ENCODE data around the gene SLC25A33.
"Not testable (repeated sequence)": the region's sequence is repeated elsewhere in the genome, so short reads cannot be mapped to it uniquely, and the experiment has no call there.

SLC25A33 gene

GRCh38 chr1:9602794-9603167, 63.5 kb downstream of the SLC25A33 start:
- DNase-seq, result no peak

DNA sequence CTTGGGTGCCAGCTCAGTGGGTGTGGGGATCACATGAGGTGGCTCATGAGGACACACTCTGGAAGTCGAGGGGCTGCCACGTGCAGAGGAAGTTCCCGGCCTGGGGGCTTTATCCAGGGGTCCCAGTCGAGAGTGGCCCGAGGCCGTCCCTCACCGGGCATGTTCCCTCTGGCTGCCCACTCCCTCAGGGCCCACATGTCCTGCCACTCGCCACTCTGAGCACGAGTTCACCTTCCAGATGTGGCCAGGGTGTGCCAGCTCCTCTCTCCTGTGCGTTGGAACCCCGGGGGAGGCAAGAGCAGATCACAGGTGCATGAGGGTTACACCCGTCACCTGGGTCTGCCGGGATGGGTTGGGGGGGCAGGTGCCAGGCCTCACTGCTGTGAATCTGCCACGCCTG, 64.0 kb downstream of the SLC25A33 start:
- DNase-seq, result no peak

DNA sequence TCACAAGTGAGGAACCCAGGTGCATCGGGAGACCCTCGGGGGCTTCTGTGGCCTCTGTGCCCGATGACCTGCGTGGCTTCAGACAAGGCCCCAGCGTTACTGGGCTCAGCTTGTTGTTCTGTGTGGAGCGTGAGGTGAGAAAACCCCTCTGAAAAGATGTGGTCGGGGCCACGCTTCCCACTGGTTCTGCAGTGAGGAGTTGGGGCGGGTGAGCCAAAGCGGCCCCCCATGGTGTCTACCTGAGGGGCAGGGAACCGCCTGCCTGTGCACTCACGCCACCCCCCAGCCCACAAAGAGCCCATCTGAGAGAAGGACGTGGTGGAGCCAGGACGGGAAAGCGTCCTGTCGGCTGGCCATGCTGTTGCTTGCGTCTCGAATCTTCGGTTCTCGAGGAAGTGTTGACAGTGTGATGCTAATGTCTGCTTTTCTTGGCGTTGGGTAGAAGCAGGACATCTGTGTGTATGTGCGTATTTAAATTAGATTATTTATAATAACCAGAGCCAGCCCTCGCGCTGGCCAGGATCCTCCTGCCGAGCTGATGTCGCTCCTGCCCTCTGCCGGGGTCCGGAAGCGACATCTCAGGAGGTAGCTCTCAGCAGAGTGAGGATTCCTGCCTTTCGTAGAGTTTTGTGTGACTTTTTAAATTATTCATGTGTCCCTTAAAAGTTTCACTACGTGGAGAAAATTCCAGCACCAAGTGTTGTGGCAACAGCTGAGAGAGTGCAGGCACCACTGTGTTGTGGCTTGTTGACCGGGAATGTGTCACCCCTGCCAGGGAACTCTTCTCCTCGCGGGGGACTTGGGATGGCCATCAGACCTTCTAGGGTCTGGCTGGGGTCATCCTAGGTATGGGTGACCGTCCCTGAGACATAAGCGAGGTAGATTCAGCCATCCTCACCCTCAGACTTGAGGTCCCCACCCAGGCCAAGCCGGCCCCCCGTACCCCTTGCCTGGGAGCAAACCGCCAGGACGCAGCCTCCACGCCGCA, 64.8 kb downstream of the SLC25A33 start:
- no peak for DNase-seq

DNA sequence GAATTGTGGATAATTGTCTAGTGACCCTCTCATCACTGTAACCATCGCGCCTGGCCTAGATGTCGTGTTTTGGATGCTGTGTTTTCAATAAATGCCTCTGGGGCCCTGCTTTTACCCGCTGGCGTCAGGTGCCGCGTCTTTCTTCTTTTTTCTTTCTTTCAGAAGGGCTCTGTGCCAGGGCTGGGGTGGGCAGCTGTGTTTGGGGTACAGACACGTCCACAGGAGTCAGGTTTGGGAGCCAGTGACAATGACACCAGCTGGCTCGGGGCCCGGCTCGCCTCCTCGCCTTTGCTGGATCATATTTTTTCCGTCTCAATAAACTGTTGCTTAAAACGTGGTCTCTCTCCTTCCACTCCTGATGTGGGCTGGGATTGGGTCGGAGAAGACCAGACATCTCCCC, 65.6 kb downstream of the SLC25A33 start:
- no peak for DNase-seq

DNA sequence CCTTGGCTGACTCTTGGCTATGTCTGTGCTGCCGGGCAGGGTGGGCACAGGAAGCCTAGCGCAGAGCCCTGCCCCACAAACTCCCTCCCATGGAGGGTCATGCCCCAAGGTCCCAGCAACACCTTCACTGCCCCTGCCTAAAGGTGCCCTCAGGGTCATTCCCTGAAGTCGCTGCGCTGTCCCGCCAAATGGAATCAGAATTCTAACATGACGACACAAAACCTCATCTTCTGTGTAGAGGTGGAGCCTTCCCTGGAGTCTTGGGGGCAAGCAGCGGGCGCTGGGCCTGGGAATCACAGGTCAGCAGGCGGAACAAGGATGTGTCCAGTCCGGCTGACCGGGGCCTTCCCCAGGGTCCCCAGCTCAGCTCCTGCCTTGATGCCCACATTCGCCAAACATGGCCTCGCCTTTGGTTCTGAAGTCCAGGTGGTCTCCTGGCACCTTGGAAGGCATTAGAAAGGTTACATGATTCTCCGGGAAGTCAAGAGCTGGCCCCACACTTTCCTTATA, 66.7 kb downstream of the SLC25A33 start:
- DNase-seq, result no peak

DNA sequence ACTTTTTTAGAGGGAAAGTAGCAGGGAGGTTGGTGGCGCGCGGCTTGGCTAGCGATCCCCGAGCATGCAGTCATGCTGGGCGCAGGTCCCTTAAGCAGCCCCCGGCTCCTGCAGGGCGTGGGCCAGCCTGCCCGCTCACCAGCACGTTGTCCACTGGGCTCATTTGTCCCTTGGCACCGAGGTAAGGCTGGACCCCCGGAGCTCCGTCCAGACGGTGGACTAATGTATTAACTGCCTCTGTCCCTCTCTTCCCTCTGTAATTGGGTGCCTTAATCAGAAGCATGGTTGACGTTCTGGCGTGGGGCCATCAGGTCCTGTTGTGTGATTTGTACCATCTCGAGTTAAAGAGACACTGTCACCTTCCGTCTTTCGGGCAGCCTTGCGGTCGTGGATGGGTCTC, 67.2 kb downstream of the SLC25A33 start:
- no peak for DNase-seq

- DNase-seq, result no peak
Measured at GRCh38 chr1:9606948-9607347, 67.7 kb downstream of the SLC25A33 start.

- DNase-seq, result no peak
Measured at GRCh38 chr1:9607352-9607751, 68.1 kb downstream of the SLC25A33 start.

GRCh38 chr1:9609998-9610397, 70.7 kb downstream of the SLC25A33 start:
- no peak for DNase-seq

DNA sequence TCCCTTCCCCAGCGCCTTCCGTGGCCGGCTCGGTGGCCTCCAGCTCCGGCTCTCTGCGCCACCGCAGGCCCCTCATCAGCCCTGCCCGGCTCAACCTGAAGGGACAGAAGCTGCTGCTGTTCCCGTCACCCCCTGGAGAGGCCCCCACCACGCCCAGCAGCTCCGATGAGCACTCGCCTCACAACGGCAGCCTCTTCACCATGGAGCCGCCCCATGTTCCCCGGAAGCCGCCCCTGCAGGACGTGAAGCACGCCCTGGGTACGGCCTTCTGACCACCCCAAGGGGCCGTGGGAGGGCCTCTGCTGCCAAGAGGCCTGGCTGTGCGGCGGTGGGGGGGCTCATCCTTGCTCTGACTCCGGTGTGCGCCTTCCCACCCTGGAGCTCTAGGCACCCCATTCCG, 71.3 kb downstream of the SLC25A33 start:
- no peak for DNase-seq

- no peak for DNase-seq
Measured at GRCh38 chr1:9611716-9612115, 72.5 kb downstream of the SLC25A33 start.

DNA sequence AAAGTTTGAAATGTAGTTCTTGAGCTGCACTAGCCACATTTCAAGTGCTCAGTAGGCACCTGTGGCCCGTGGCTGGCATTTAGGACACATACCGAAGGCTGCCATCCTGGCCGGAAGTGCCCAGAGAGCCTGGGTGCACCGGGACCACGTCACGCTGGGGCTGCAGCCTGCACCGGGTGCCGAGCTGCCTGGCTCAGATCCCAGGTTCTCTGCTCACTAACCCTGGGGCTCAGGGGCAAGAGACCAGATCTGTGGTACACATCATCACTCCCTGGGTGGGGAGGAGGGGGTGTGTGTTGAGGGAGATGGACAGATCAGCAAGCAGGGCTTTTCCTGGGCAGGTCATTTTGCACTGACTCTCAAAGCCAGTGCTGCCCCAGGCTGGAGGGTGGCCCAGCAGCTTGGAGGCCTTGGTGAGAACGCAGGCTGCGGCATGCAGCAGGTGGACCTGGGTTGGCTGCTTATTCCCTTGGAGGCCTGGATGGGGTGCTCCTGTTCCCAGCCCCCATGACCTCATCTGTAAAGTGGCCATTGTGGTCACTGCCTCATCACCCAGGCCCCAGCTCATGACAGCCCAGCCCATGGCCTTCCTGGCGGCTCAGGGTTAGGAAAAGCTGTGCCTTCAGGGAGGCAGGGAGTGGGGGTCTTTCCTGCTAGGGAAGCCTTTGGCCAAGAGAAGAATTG, 73.0 kb downstream of the SLC25A33 start:
- no peak for DNase-seq

GRCh38 chr1:9612871-9613624, 73.8 kb downstream of the SLC25A33 start:
- DNase-seq, result no peak

DNA sequence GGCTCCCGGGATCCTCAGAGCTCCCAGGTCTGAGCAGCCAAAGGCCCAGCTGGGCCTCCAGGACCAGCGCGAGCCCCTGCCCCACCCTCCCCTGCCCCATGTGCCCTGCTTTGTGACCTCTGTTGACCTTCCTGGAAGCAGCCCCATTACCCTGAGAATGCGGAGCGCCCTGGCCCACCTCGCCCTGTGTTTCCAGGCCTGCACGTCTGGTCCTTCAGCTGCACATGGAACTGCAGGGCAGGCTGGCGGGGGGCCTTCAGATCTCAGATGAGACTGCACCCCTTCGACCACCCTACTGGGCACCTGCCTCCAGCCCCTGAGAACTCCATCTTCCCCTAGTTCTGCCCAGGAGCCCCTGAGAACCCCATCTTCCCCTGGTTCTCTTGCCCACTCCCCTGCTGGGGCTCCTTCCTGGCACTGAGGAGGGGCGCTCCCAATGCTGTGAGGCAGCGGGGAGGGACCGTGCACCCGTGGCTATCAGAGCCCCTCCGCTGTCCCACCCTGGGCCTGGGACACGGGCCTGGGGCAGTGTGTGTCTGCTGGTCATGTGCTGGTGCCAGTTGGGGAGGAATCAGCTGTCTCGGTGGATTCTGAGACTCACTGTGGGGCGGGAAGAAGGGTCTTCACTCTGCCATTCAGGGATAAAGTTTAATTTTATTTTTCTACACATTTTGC, 74.5 kb downstream of the SLC25A33 start:
- DNase-seq, result no peak

- peak; percentile 47 for DNase-seq
Measured at GRCh38 chr1:9615316-9616063, 76.2 kb downstream of the SLC25A33 start.

DNA sequence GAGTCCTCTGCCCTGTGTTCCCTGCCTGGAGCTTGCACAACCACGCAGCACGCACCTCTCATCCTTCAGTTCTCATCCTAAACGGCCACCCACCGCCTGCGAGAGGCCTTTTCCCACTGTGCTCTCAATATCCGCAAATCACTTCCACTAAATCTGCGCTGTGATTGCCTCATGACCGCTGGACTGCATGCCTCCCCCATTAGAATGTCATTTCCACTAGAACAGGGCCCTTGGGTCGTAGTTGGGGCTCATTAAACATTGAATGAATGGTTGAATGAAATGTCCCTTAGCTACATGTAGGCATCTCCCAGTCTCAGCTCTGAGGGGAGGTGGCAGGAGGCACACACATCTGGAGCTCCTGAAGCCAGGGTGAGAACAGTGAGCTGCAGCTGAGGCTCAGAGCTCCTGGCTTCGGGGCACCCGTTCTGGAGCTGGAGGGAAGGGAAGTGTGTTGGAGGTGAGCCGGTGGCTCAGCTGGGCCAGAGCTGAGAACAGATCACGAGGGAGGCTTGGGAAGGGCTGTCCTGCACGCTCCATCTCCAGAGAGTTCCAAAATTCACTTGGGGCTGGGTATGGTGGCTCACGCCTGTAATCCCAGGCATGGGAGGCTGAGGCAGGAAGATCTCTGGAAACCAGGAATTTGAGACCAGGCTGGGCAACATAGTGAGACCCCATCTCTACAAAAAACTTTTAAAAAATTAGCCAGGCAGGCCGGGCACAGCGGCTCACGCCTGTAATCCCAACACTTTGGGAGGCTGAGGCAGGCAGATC, 79.8 kb downstream of the SLC25A33 start:
- DNase-seq, result no peak

DNA sequence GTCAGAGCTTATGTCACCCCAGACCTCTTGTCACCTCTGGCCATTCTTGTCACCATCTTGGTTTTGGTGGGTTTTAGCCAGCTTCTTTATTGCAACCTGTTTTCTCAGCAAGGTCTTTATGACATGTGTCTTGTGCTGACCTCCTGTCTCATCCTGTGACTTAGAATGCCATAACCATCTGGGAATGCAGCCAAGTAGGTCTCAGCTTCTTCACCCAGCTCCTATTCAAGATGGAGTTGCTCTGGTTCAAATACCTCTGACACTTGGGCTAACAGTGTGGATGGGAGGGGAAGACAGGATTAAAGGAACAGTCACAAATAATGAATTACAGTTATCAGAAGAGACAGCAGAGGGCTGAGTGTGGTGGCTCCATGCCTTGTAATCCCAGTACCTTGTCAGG, 81.8 kb downstream of the SLC25A33 start:
- no peak for DNase-seq

DNA sequence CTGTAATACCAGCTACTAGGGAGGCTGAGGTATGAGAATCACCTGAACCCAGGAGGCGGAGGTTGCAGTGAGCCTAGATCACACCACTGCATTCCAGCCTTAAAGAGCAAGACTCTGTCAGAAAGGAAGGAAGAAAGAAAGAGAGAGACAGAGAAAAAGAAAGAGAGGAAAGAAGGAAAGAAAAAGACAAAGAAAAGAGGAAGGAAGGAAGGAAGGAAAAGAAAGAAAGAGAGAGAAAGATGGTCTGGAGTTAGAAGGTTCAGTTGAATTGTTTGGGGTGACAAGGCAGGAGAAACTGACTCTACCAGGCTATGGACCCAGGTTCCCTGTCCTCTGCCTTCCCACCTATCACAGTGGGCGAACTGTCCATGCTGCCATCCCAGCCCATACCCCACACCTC, 84.8 kb downstream of the SLC25A33 start:
- no peak for DNase-seq

DNA sequence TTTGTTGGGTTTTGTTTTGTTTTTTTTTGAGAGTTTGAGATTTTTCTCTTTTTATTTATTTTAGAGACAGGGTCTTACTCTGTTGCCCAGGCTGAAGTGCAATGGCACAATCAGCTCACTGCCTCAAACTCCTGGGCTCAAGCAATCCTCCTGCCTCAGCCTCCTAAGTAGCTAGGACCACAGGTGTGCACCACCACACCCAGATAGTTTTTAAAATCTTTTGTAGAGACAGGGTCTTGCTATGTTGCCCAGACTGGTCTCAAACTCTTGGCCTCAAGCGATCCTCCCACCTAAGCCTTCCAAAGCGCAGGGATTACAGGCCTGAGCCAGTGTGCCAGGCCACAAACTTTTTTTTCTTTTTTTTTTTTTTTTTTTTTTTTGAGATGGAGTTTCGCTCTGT, 85.8 kb downstream of the SLC25A33 start:
- not testable (repeated sequence) for DNase-seq

DNA sequence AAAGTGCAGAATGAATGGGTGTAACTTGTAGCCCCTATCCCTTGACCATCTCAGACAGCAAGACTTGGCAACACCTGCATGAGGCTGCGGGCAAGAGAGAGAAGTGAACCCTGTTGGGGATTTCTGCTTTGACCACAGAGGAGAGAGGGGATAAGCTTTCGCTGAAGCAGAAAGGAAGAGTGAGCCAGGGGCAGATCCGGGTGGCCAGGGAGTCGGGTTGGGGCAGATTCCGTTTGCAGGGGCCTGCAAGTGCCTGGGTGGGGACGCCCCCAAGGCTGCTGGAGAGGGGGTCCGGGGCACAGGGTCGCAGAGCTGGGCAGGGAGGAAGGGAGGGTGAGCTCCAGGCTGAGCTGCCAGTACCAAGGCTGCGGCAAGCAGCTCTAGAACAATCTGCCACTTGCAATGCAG, 86.9 kb downstream of the SLC25A33 start:
- no peak for DNase-seq
